Inferior parietal cortex (tissue), 1 donor: Measurements from ENCODE around the gene APBB2.
"Not testable (repeated sequence)": the region's sequence is repeated elsewhere in the genome, so short reads cannot be mapped to it uniquely, and the experiment has no call there.

Experiments used
- DNase-seq: peaks from one replicate; pipeline ENCODE4 v3.0.0-alpha.2; 2016; ENCODE audit errors: extremely low spot score

The APBB2 gene

DNA sequence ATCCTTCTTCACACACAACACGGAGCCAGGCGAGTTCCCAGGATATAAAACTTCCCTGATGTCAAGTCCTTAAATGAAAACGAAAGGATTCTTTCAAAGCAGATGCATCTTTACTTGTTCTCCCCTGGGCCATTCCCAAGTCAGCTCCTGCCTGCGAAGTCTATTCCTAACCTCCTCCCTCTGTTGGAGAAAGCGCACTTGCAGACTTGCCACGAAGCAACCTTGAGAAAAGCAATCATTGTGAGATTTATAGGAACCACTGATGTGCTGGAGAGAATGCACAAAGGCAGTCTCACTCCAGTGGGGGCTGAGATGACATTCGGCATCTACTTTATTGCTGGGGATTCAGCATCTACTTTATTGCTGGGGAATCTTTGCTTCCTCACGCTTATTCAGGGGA is 308.9 kb downstream of the APBB2 start:
- no peak for DNase-seq

- DNase-seq = not testable (repeated sequence)
Observed at GRCh38 chr4:40900531-40900930, 313.8 kb downstream of the APBB2 start.

- DNase-seq = peak; percentile 85
Observed at GRCh38 chr4:40897557-40898203, 316.7 kb downstream of the APBB2 start.

GRCh38 chr4:40890764-40891163 is 323.6 kb downstream of the APBB2 start:
- DNase-seq = no peak

- DNase-seq = no peak
Observed at GRCh38 chr4:40890199-40890598, 324.1 kb downstream of the APBB2 start.

DNA sequence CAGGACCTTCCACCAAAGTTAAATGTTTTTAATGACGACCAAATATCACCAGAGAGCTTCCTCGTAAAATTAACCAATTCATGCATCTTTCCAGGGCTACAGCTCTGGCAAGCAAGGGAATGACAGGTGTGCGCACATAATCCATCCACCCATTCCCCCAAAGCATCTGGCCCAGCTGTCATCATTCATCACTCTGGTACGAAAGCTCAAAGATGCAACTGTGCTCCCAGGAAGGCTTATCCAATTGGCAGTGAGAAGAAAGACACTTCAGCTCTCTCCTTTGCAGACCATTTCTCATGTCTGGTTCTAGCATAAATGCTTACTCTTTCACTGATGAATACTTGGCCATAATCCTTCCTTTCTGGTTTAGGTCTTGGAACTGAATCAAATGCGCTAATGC is 325.4 kb downstream of the APBB2 start:
- DNase-seq = no peak

DNA sequence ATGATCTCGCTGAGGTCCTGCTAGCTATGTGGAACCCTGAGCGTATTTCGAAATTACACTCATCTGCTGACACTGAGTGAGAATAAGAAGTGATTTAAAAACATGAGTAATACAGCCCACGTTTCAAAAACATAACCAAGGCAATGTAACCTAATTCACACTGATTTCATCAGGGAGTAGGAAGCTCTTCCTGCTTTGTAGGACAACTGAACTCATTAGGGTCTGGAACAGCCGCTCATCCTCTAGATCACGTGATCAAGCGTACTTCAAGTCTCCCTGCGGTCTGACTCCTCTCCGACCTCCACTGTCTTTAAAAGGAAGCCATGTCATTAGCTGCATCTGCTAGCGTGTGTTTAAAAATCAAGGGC is 326.6 kb downstream of the APBB2 start:
- peak; percentile 27 for DNase-seq

- no peak for DNase-seq
Observed at GRCh38 chr4:40886931-40887763, 327.2 kb downstream of the APBB2 start.

DNA sequence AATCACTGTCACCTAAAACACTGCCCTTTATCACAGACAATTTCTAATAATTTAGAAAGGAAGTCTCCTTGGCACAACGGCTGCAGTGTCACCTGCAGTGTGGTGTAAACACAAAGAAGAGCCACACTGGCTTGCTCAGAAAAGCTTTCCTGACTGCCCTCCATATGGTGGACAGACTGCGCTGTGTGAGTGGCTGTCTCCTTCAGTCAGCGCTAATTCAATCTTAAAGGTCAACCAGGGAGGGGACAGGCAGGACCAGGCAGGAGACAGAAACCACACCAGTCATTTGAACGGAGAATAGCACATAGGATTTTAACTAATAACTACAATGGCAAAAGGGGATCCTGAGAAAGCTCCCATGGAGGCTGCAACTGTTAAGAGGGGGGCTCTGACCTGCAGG is 332.5 kb downstream of the APBB2 start:
- no peak for DNase-seq

- DNase-seq = no peak
Observed at GRCh38 chr4:40881096-40881495, 333.2 kb downstream of the APBB2 start.

- no peak for DNase-seq
Observed at GRCh38 chr4:40878548-40879055, 335.7 kb downstream of the APBB2 start.

DNA sequence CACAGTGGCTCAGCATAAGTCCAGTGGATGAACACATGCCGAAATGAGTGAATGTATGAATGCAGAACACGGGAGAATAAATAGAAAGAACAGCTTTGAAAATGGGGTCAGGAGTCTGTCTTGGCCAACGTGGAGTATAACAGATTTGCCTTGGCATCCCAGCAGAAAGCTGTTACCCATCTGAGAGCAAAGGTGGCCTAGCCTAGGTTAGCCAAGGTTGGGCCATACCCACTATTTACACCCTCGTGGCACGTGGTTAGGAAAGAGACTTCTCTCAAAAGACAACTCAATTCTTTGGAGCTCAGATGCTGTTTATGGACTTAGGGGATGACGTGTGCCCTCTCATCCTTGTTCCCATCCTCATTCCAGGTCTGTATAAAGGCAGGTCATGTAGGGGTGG is 337.3 kb downstream of the APBB2 start:
- no peak for DNase-seq

- no peak for DNase-seq
Observed at GRCh38 chr4:40875507-40876150, 338.7 kb downstream of the APBB2 start.

DNA sequence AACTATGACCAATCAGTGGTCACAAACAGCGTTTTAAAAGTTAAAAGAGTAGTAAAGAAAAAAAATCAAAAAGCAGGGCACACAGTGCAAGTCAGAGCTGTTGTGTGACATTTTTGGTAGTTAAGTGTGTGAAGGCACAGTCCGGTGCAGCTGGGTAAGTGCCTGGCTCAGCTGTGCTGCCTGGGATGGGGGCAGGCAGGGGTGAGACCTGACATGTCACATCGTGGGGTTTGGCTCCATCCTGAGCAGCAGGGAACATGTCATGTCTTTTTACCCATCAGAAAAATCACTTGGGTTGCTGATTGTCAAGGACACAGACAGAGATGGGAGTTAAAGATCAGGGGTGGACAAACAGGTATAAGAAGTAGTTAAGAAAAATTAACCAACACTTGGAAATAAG is 339.4 kb downstream of the APBB2 start:
- no peak for DNase-seq

GRCh38 chr4:40874331-40874730 is 340.0 kb downstream of the APBB2 start:
- no peak for DNase-seq

DNA sequence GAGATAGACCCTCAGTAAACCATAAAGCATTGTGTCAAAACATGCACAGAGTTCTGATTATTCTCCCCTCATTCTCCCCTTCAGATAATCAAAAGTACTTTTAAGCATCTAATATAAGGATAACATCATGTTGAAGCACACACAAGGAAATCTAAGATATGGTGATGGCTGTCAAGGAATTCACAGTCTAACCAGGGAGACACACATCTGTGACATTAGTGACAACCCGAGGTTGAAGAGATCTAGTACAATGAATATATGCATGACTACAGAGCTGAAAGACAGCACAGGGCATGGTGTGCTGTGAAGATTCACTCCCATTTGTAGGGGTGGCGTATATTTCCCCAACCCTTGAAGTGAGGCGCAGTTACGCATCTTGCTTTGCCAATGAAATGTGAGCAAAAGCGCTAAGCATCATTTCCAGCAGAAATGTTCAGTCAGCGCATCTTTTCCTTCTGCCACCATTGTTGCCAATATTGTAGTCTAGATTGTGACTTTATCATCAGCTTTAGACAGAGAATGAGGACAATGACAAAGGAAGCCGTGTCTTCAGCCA is 342.6 kb downstream of the APBB2 start:
- no peak for DNase-seq

GRCh38 chr4:40870150-40870549 is 344.2 kb downstream of the APBB2 start:
- no peak for DNase-seq

GRCh38 chr4:40865696-40866095 is 348.6 kb downstream of the APBB2 start:
- DNase-seq = no peak

- no peak for DNase-seq
Observed at GRCh38 chr4:40864531-40864930, 349.8 kb downstream of the APBB2 start.

GRCh38 chr4:40858962-40859361 is 355.4 kb downstream of the APBB2 start:
- no peak for DNase-seq

GRCh38 chr4:40857956-40858355 is 356.4 kb downstream of the APBB2 start:
- no peak for DNase-seq

GRCh38 chr4:40856840-40857362 is 357.4 kb downstream of the APBB2 start:
- peak; percentile 53 for DNase-seq
